ENCODE data around the gene HMGN2.

The HMGN2 gene

GRCh38 chr1:26472320-26472900 is at the start of gene HMGN2:
Gene HMGN2, plus strand, starts transcription at chr1:26472440. Its CDS starts 173 bp downstream, at chr1:26472613.
- peak; percentile 32 for DNase-seq (ENCODE audit: low read depth)

GRCh38 chr1:26429721-26430120 is 42.5 kb upstream of the HMGN2 start:
- no peak for DNase-seq (ENCODE audit: low read depth)

- peak; percentile 91 for DNase-seq (ENCODE audit: low read depth)
Observed at GRCh38 chr1:26431979-26432695, 40.1 kb upstream of the HMGN2 start, which contains the start of gene DHDDS. Gene DHDDS, plus strand, starts transcription at chr1:26432321. Its CDS starts 625 bp downstream, at chr1:26432946.

- DNase-seq (ENCODE audit: low read depth) = no peak
Observed at GRCh38 chr1:26432793-26433192, 39.4 kb upstream of the HMGN2 start.

- no peak for DNase-seq (ENCODE audit: low read depth)
Observed at GRCh38 chr1:26434161-26434752, 38.0 kb upstream of the HMGN2 start.

GRCh38 chr1:26438041-26438440 is 34.2 kb upstream of the HMGN2 start:
- DNase-seq (ENCODE audit: low read depth) = no peak

GRCh38 chr1:26440259-26440658 is 32.0 kb upstream of the HMGN2 start:
- no peak for DNase-seq (ENCODE audit: low read depth)

GRCh38 chr1:26449868-26450267 is 22.4 kb upstream of the HMGN2 start:
- no peak for DNase-seq (ENCODE audit: low read depth)

- DNase-seq (ENCODE audit: low read depth) = no peak
Observed at GRCh38 chr1:26450908-26451307, 21.3 kb upstream of the HMGN2 start.

GRCh38 chr1:26452459-26453183 is 19.6 kb upstream of the HMGN2 start:
- DNase-seq (ENCODE audit: low read depth) = no peak

- DNase-seq (ENCODE audit: low read depth) = no peak
Observed at GRCh38 chr1:26459148-26459547, 13.1 kb upstream of the HMGN2 start.

- no peak for DNase-seq (ENCODE audit: low read depth)
Observed at GRCh38 chr1:26459573-26460031, 12.6 kb upstream of the HMGN2 start.

GRCh38 chr1:26468911-26469310 is 3.3 kb upstream of the HMGN2 start:
- DNase-seq (ENCODE audit: low read depth) = no peak

- no peak for DNase-seq (ENCODE audit: low read depth)
Observed at GRCh38 chr1:26469558-26469957, 2.7 kb upstream of the HMGN2 start.

- no peak for DNase-seq (ENCODE audit: low read depth)
Observed at GRCh38 chr1:26470878-26471497, 1.3 kb upstream of the HMGN2 start.

GRCh38 chr1:26471498-26472319 is 531 bp upstream of the HMGN2 start:
- DNase-seq (ENCODE audit: low read depth) = no peak

- DNase-seq (ENCODE audit: low read depth) = peak; percentile 60
Observed at GRCh38 chr1:26472901-26473845, 933 bp downstream of the HMGN2 start.

- no peak for DNase-seq (ENCODE audit: low read depth)
Observed at GRCh38 chr1:26474818-26475217, 2.6 kb downstream of the HMGN2 start.

GRCh38 chr1:26475989-26476388 is 3.7 kb downstream of the HMGN2 start:
- no peak for DNase-seq (ENCODE audit: low read depth)

- no peak for DNase-seq (ENCODE audit: low read depth)
Observed at GRCh38 chr1:26476958-26477357, 4.7 kb downstream of the HMGN2 start.
